Measurements from ENCODE around the gene P2RX5. TPM values are rescaled to one million over a fixed set of nuclear protein-coding genes. Genes with fewer than 3 reads are reported as not detected.

P2RX5 gene
- total RNA-seq, 1 donor from 2014 or later = not detected

DNA sequence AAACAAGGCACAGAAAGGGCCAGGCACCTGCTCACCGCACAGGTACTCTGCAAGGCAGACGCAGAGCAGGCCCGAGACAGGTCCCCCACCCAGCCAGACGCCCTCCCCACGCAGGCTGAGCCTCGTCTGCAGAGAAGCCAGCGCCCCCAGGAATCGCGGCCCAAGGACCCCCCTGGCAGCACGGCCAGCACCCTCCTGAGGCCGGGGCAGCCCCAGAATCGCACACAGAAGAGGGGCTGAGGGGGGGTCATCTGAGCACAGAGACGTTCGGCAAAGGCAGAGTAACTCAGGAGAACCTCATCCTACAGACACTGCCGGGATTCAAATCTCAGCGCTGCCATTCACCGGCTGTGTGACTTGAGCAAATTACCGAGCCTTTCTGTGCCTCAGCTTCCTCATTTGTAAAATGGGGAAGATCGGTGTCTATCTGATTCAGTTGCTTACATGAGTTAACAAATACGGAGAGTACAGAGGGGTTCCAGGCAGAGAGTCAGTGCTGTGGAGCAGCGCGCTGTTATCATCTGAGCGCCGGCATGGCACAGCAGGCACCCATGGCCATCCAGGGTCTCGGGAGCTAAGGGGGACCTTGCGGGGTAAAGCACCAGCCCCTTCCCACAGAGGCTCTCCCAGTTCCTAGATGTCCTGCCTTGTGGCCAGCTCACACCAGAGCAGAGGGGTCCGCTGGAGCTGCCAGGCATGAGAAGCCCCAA lies 17.0 kb downstream of the P2RX5 start:
- H3K27me3 ChIP-seq = no peaks in the 10 kb centered on the region
- no peaks in the 10 kb centered on the region for H3K4me1 ChIP-seq
- H3K27ac ChIP-seq = no peak overlapping the region
- TF ChIP-seq CTCF (IDR thresholded peaks at IDR 0.05) = no peak
- H3K4me3 ChIP-seq = no peak overlapping the region
- no peaks in the 10 kb centered on the region for H3K9me3 ChIP-seq
- intact Hi-C loops (cut with DNase I) = no loop called here
- no peak for DNase-seq (ENCODE audit: low spot score in 2 of 2)
- H3K36me3 ChIP-seq = no peaks in the 10 kb centered on the region

GRCh38 chr17:3678095-3678820 lies 17.7 kb downstream of the P2RX5 start:
- TF ChIP-seq CTCF (IDR thresholded peaks at IDR 0.05) = no peak
- Histone ChIP-seq H3K9me3 (no peaks in the 10 kb centered on the region), H3K27ac (no peak overlapping the region), H3K4me3 (no peak overlapping the region), H3K27me3 (no peaks in the 10 kb centered on the region), H3K36me3 (no peaks in the 10 kb centered on the region), H3K4me1 (no peaks in the 10 kb centered on the region)
- no peak for DNase-seq (ENCODE audit: low spot score in 2 of 2)
- intact Hi-C loops (cut with DNase I) = no loop called here

- intact Hi-C loops (cut with DNase I) = no loop called here
- no peak overlapping the region for H3K27ac ChIP-seq
- no peak overlapping the region for H3K4me3 ChIP-seq
- no peaks in the 10 kb centered on the region for H3K9me3 ChIP-seq
- H3K4me1 ChIP-seq = no peaks in the 10 kb centered on the region
- H3K27me3 ChIP-seq = no peaks in the 10 kb centered on the region
- no peaks in the 10 kb centered on the region for H3K36me3 ChIP-seq
- TF ChIP-seq CTCF (IDR thresholded peaks at IDR 0.05) = no peak
- no peak for DNase-seq (ENCODE audit: low spot score in 2 of 2)
Observed at GRCh38 chr17:3675886-3676285, 20.1 kb downstream of the P2RX5 start.

- DNase-seq (ENCODE audit: low spot score in 2 of 2) = no peak
- intact Hi-C loops (cut with DNase I) = no loop called here
- Histone ChIP-seq H3K27me3 (no peaks in the 10 kb centered on the region), H3K9me3 (no peaks in the 10 kb centered on the region), H3K4me3 (no peak overlapping the region), H3K36me3 (no peaks in the 10 kb centered on the region), H3K4me1 (peaks cover 7 to 9% of the 10 kb centered on the region in 2 donors), H3K27ac (no peak overlapping the region)
- no peak for TF ChIP-seq CTCF (IDR thresholded peaks at IDR 0.05)
Observed at GRCh38 chr17:3672571-3672970, 23.4 kb downstream of the P2RX5 start.

GRCh38 chr17:3669548-3669947 lies 26.4 kb downstream of the P2RX5 start:
- peaks cover 3 to 5% of the 10 kb centered on the region in 2 donors for H3K36me3 ChIP-seq
- H3K9me3 ChIP-seq = no peaks in the 10 kb centered on the region
- H3K27ac ChIP-seq = no peak overlapping the region
- peak overlapping the region; percentile 86 to 99 for H3K4me3 ChIP-seq
- no peaks in the 10 kb centered on the region for H3K27me3 ChIP-seq
- intact Hi-C loops (cut with DNase I) = loop anchor here (10.0 kb wide), 3 partner anchors 175 to 1275 kb away; partner anchors contain the start of gene NCBP3
- DNase-seq (ENCODE audit: low spot score in 2 of 2) = no peak
- TF ChIP-seq CTCF (IDR thresholded peaks at IDR 0.05) = no peak
- H3K4me1 ChIP-seq = peaks cover 12 to 16% of the 10 kb centered on the region in 2 donors
